Thyroid gland (tissue), 4 donors: ENCODE data around the gene UGT1A6. TPM values are rescaled to one million over a fixed set of nuclear protein-coding genes. Genes with fewer than 3 reads are reported as not detected.
"Not testable (repeated sequence)": the region's sequence is repeated elsewhere in the genome, so short reads cannot be mapped to it uniquely, and the experiment has no call there.

Experiments used
- DNase-seq, 2 donors: peaks; one replicate each; pipeline ENCODE4 v3.0.0-alpha.2; 2019
- H3K27ac ChIP-seq, 3 donors: fragments of 200-600 bp; sonication (generic); 1 replicate in 2 of 3; 2 replicates in 1 of 3; pipeline ENCODE4 v1.5.1; 2016 to 2019; ENCODE audit warnings: mild to moderate bottlenecking in 1 of 3, moderate library complexity in 1 of 3
- H3K27me3 ChIP-seq: fragments of 200-600 bp; sonication (generic); one replicate; pipeline ENCODE4 v1.5.1; 2019
- H3K36me3 ChIP-seq, 2 donors: fragments of 200-600 bp; sonication (generic); one replicate each; pipeline ENCODE4 v1.5.1; 2016 to 2019
- H3K4me1 ChIP-seq, 2 donors: fragments of 200-600 bp; sonication (generic); one replicate each; pipeline ENCODE4 v1.5.1; 2017 to 2019
- H3K4me3 ChIP-seq, 3 donors: fragments of 200-600 bp; sonication (generic); replicated peaks in 1 of 3; 1 replicate in 2 of 3; 2 replicates in 1 of 3; pipeline ENCODE4 v1.5.1; 2016; ENCODE audit warnings: mild to moderate bottlenecking in 1 of 3
- H3K9me3 ChIP-seq: fragments of 200-600 bp; sonication (generic); one replicate; pipeline ENCODE4 v1.5.1; 2017
- CTCF ChIP-seq, 6 experiments: fragments of 200-600 bp in 3 of 6; fragments of 450-650 bp in 3 of 6; sonication (generic) in 3 of 6; IDR thresholded peaks; one replicate each; pipeline ENCODE4 v1.5.1; 2016 to 2019; ENCODE audit warnings: antibody characterized with exemption in 6 of 6, mild to moderate bottlenecking in 2 of 6, inconsistent platforms in 1 of 6, moderate library complexity in 1 of 6
- POLR2A ChIP-seq, 2 donors: fragments of 450-650 bp; IDR thresholded peaks; one replicate each; pipeline ENCODE4 v1.6.1; 2017; ENCODE audit warnings: antibody characterized with exemption in 2 of 2, mild to moderate bottlenecking in 2 of 2, moderate library complexity in 1 of 2
- WGBS, 2 donors: methylation state at CpG; one replicate each; pipeline ENCODE4 v1.1.5; 2017; 5-methylcytosine and 5-hydroxymethylcytosine counted together
- intact Hi-C: fragments of 100-400 bp; cut with DNase I; formaldehyde crosslinking; loops from one replicate; pipeline ENCODE4 v1.15.1; 2023
- total RNA-seq, 4 donors: library from RNA; depleted of rRNA; stranded (reverse); fragments of >200 nt; gene quantifications; one replicate each; pipeline ENCODE4 v1.2.3, GENCODE V29; 2016

UGT1A6 gene
- total RNA-seq, 4 donors from 2014 or later: 0.81 to 6.2 (median 3.5) TPM

- intact Hi-C loops: no loop called here
- WGBS, 2 donors: 82 to 87% methylated on average over 8 of the region's 8 CpGs
- H3K27ac ChIP-seq: peak overlapping the region; percentile 91 to 99 (median 96)
Measured at GRCh38 chr2:233699424-233700027, 6.8 kb downstream of the UGT1A6 start.

GRCh38 chr2:233700028-233700635 is 7.4 kb downstream of the UGT1A6 start:
- TF ChIP-seq CTCF (IDR thresholded peaks at IDR 0.05) (no peak), POLR2A (IDR thresholded peaks at IDR 0.05) (peak in 1 of 2 donors; percentile 40)
- intact Hi-C loops: no loop called here
- Histone ChIP-seq H3K4me1 (peaks cover 16 to 21% of the 10 kb centered on the region in 2 donors), H3K9me3 (no peaks in the 10 kb centered on the region), H3K36me3 (no peaks in the 10 kb centered on the region), H3K4me3 (no peak overlapping the region), H3K27me3 (no peaks in the 10 kb centered on the region), H3K27ac (peak overlapping the region; percentile 91 to 99 (median 96))
- WGBS, 2 donors: 18 to 20% methylated on average over 1 of the region's 1 CpG
- peak; percentile 72 to 75 for DNase-seq

More at GRCh38 chr2:233699424-233700027, 6.8 kb downstream of the UGT1A6 start:
- Histone ChIP-seq H3K4me3 (no peak overlapping the region), H3K4me1 (peaks cover 16 to 21% of the 10 kb centered on the region in 2 donors), H3K36me3 (no peaks in the 10 kb centered on the region), H3K27me3 (no peaks in the 10 kb centered on the region), H3K9me3 (no peaks in the 10 kb centered on the region)
- TF ChIP-seq CTCF (IDR thresholded peaks at IDR 0.05) (no peak), POLR2A (IDR thresholded peaks at IDR 0.05) (no peak)
- DNase-seq: no peak

- Histone ChIP-seq H3K4me1 (peaks cover 23 to 26% of the 10 kb centered on the region in 2 donors), H3K27ac (peak overlapping the region; percentile 4 to 99 (median 96))
- WGBS, 2 donors: 95% methylated on average over 5 of the region's 5 CpGs
- H3K36me3 ChIP-seq, H3K4me3 ChIP-seq, intact Hi-C loops, DNase-seq, H3K27me3 ChIP-seq, H3K9me3 ChIP-seq: not testable (repeated sequence)
Measured at GRCh38 chr2:233700842-233701241, 8.2 kb downstream of the UGT1A6 start.

- intact Hi-C loops: no loop called here
- WGBS, 2 donors: 69% methylated on average over 3 of the region's 3 CpGs
Measured at GRCh38 chr2:233702238-233702637, 9.5 kb downstream of the UGT1A6 start.

GRCh38 chr2:233705911-233706506 is 13.3 kb downstream of the UGT1A6 start:
- DNase-seq: peak; percentile 92 to 94
- Histone ChIP-seq H3K4me1 (peaks cover 14 to 21% of the 10 kb centered on the region in 2 donors), H3K27ac (peak overlapping the region; percentile 55 to 84 (median 77)), H3K9me3 (no peaks in the 10 kb centered on the region), H3K4me3 (no peak overlapping the region), H3K36me3 (no peaks in the 10 kb centered on the region), H3K27me3 (no peaks in the 10 kb centered on the region)
- intact Hi-C loops: no loop called here
- WGBS, 2 donors: 35 to 56% methylated on average over 4 of the region's 4 CpGs
- TF ChIP-seq CTCF (IDR thresholded peaks at IDR 0.05): no peak
- TF ChIP-seq POLR2A (IDR thresholded peaks at IDR 0.05): peak in 1 of 2 donors; percentile 50

More at GRCh38 chr2:233702238-233702637, 9.5 kb downstream of the UGT1A6 start:
- no peak for TF ChIP-seq POLR2A (IDR thresholded peaks at IDR 0.05)
- TF ChIP-seq CTCF (IDR thresholded peaks at IDR 0.05): no peak
- DNase-seq: no peak
- Histone ChIP-seq H3K27ac (peak overlapping the region in 1 of 3 donors; percentile 39), H3K36me3 (no peaks in the 10 kb centered on the region), H3K4me3 (no peak overlapping the region), H3K4me1 (peaks cover 36 to 37% of the 10 kb centered on the region in 2 donors), H3K27me3 (no peaks in the 10 kb centered on the region), H3K9me3 (no peaks in the 10 kb centered on the region)
